ENCODE results near the gene FAM9B.

Gene FAM9B

DNA sequence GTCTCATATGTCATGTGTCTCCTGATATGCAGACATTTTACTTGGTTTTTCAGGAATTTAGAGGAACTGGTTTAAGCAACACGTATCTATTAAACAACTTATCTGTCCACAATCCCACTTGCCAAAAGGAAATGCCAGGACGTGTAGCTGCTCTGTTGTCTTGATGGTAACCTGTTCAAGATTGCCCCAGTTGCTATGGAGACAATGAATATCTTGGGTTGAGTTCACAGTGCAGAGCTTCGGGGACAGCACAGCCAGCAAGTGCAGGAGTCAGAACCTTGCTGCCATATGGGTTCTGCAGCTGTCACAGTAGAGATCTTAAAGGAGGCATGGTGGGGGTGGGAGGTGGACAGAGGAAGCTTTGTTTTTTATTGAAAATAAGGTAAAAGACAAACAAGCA is 28.7 kb upstream of the FAM9B start:
- no peak overlapping the region for H3K27ac ChIP-seq
- TF ChIP-seq, protein P1, sequence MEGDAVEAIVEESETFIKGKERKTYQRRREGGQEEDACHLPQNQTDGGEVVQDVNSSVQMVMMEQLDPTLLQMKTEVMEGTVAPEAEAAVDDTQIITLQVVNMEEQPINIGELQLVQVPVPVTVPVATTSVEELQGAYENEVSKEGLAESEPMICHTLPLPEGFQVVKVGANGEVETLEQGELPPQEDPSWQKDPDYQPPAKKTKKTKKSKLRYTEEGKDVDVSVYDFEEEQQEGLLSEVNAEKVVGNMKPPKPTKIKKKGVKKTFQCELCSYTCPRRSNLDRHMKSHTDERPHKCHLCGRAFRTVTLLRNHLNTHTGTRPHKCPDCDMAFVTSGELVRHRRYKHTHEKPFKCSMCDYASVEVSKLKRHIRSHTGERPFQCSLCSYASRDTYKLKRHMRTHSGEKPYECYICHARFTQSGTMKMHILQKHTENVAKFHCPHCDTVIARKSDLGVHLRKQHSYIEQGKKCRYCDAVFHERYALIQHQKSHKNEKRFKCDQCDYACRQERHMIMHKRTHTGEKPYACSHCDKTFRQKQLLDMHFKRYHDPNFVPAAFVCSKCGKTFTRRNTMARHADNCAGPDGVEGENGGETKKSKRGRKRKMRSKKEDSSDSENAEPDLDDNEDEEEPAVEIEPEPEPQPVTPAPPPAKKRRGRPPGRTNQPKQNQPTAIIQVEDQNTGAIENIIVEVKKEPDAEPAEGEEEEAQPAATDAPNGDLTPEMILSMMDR (IDR thresholded peaks at IDR 0.05): no peak
- TF ChIP-seq ZFX (IDR thresholded peaks at IDR 0.05; ENCODE audit: borderline replicate concordance): no peak

DNA sequence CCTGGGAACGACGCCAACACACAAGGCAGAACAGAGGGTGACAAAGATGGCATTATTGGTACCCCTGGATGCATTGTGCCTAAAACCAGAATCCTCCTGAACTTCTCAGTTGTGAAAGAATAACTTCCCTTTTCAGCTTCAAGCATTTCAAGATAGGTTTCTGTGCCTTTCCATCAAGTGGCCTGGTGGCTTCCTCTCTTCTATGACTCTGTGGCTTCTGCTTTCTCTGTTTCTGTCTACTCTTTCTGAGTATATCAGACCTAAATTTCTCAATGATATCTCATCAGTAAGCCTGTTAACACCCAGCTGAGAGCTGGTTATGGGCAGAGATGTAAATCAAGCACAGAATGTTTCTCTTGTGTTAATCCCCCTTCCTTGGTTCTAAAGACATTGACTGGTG is 21.4 kb upstream of the FAM9B start:
- H3K27ac ChIP-seq: no peak overlapping the region
- TF ChIP-seq, protein P1 (IDR thresholded peaks at IDR 0.05): no peak
- TF ChIP-seq ZFX (IDR thresholded peaks at IDR 0.05; ENCODE audit: borderline replicate concordance): no peak

DNA sequence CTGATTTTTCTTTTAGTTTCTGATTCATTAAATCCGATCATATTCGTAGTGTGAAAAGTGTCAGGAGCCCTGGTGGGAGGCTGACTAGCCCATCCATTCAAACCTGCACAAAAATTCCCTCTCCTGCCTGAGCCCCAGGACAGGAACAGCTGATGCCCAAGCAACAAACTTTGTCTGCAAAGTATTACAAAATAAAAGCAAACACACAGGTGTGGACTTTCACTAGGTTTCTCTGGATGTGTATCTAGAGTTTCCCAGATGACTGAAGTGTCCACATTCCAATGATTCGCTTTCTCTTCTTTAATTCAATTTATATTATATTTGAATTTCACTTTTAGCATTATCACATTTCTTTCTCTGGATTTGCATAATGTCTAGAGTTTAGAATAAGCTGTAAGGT is 18.2 kb upstream of the FAM9B start:
- no peak overlapping the region for H3K27ac ChIP-seq
- TF ChIP-seq ZFX (IDR thresholded peaks at IDR 0.05; ENCODE audit: borderline replicate concordance): no peak
- TF ChIP-seq, protein P1 (IDR thresholded peaks at IDR 0.05): no peak

DNA sequence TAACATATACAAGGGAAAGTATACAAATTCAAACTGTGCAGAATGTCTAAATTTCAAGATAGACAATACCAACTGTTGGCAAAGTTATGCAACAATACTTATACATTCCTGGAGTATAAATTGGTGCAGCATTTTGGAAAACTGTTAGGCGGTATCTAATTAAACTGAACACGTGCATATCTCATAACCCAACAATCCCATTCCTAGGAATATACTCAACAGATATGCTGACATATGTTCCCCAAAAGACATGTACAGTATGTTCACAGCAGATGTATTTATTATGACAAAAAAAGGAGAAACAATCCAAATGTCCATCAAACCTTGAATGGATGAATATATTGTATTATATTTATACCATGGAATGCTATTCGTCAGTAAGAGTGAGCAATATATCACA is 16.4 kb upstream of the FAM9B start:
- H3K27ac ChIP-seq: no peak overlapping the region
- TF ChIP-seq, protein P1 (IDR thresholded peaks at IDR 0.05): no peak
- no peak for TF ChIP-seq ZFX (IDR thresholded peaks at IDR 0.05; ENCODE audit: borderline replicate concordance)

DNA sequence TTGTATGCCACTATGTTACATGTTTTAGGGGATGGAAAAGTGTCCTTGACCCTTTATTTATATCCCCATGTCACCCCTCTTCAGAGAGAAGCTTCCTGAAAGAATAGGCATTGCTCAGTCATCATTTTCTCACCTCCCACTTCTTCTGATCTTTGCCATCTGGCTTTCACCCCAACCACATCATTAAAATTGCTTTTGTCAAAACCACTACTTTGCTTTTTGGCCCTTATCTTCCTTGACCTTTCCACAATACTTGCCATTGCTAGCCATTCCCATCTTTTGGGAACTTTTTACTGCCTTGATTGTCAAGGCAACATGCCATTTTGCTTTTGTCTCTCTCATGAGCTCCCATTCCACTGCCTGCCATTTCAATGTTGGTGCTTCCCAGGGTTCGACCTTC is 14.9 kb upstream of the FAM9B start:
- H3K27ac ChIP-seq: no peak overlapping the region

DNA sequence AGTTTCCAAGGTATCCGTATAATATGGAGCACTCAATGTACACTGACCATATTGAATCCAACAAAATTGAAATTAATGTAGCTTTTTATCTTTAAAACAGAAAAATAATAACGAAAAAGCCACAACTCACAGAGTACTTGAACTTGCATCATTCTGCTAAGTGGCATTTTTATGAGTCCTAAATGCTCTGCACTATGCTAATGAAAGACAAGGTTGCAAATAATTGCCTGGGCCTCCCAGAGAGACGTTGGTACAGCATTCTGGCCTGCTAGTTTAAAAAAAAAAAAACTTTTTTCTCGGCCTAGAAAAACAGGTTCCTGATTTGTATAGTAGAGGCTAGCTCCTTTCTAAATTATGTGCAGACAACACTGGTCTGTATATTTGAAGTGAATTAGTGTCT is 4.3 kb upstream of the FAM9B start:
- TF ChIP-seq, protein P1 (IDR thresholded peaks at IDR 0.05): no peak
- no peak for TF ChIP-seq ZFX (IDR thresholded peaks at IDR 0.05; ENCODE audit: borderline replicate concordance)
- no peak overlapping the region for H3K27ac ChIP-seq

More for the DNA sequence above, 14.9 kb upstream of the FAM9B start:
- TF ChIP-seq ZFX (IDR thresholded peaks at IDR 0.05; ENCODE audit: borderline replicate concordance): no peak
- TF ChIP-seq, protein P1 (IDR thresholded peaks at IDR 0.05): no peak

DNA sequence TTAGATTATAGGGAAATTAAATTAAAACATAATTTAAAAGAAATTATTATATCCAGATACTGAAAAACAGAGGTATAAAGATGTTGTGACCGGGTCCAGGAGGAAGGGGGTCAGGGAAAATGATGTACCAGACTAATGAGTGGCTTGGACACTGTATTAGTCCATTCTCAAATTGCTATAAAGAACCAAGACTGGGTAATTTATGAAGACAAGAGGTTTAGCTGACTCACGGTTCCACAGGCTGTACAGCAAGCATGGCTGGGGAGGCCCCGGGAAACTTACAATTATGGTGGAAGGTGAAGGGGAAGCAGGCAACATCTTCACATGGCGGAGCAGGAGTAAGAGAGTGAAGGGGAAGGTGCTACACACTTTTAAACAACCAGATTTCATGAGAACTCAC is 3.4 kb upstream of the FAM9B start:
- H3K27ac ChIP-seq: no peak overlapping the region
- no peak for TF ChIP-seq ZFX (IDR thresholded peaks at IDR 0.05; ENCODE audit: borderline replicate concordance)
- TF ChIP-seq, protein P1 (IDR thresholded peaks at IDR 0.05): no peak

Measured in 22Rv1 (cell line).